H1 (cell line): ENCODE results near the gene MOB1B.

ENCODE experiments used
- CHD2 ChIP-seq: IDR thresholded peaks from 2 replicates; pipeline ENCODE4 v1.6.1; 2012; ENCODE audit warnings: low read length, improper control_type of control experiment
- CTCF ChIP-seq, 3 experiments: IDR thresholded peaks; 1 replicate in 2 of 3; 2 replicates in 1 of 3; pipeline versions ENCODE4 v1.5.1 to v1.6.1; 2011; ENCODE audit warnings: low read length in 3 of 3, mild to moderate bottlenecking in 3 of 3, inconsistent platforms in 2 of 3, low read depth in 1 of 3, moderate library complexity in 1 of 3; ENCODE audit not compliant: insufficient read depth in 1 of 3; ENCODE audit errors: control extremely low read depth in 1 of 3
- EGR1 ChIP-seq: IDR thresholded peaks from 2 replicates; pipeline ENCODE4 v1.6.1; 2011; ENCODE audit warnings: low read depth, low read length, borderline replicate concordance
- POLR2A ChIP-seq, 2 experiments: IDR thresholded peaks; 1 replicate in 1 of 2; 2 replicates in 1 of 2; pipeline ENCODE4 v1.6.1; 2011; ENCODE audit warnings: low read depth in 2 of 2, low read length in 2 of 2, mild to moderate bottlenecking in 2 of 2; ENCODE audit errors: control extremely low read depth in 1 of 2
- RFX5 ChIP-seq: IDR thresholded peaks from 2 replicates; pipeline ENCODE4 v1.6.1; 2011; ENCODE audit warnings: low read depth, low read length, improper control_type of control experiment, borderline replicate concordance

- TF ChIP-seq CHD2 (no peak), POLR2A (IDR thresholded peaks at IDR 0.05; ENCODE audit: control extremely low read depth in 1 of 2, low read depth in 2 of 2, low read length in 2 of 2) (no peak), CTCF (IDR thresholded peaks at IDR 0.05; ENCODE audit: control extremely low read depth in 1 of 3, insufficient read depth in 1 of 3, low read depth in 1 of 3, low read length in 3 of 3) (no peak), RFX5 (no peak), EGR1 (no peak)
Observed at GRCh38 chr4:70855464-70855863, 46.7 kb upstream of the MOB1B start.
